ENCODE data around the gene RHBDL1.

DNA sequence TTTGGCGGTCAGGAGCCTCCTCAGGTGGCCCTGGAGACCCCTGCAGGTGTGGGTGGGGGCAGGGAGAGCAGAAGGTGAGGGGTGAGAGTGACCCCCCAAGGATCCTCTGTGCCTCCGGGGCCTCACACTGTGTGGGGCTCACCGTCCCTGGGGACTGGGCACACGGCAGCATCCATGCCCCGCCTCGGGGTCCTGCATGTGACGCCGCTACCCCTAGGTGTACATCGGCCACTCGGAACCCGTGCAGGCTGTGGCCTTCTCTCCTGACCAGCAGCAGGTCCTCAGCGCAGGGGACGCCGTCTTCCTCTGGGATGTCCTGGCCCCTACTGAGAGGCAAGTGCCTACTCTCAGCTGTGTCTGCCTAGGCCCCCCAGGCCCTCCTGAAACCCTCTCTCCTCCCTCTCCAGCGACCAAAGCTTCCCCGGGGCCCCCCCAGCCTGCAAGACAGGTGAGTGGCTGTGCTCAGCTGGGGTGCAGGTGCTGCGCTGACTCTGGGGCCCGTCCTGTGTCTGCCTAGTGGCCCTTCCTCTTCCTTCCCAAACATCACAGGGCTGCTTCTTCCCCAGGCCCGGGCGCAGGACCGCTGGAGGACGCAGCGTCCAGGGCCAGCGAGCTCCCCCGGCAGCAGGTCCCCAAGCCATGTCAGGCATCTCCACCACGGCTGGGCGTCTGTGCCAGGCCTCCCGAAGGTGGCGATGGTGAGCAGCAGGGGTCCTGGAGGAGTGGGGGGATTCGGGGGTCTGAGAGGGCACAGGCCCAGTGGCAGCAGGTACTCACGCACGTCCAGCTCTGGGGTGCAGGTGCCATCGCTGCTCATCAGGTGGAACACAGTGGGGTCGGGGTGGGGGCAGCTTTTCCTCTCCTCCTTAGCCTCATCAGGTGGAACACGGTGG, 16.5 kb upstream of the RHBDL1 start:
- TF ChIP-seq EZH2 (IDR thresholded peaks at IDR 0.05; ENCODE audit: borderline replicate concordance, low read depth, low read length) (no peak), SRSF1 (IDR thresholded peaks at IDR 0.05; ENCODE audit: low read depth, low read length) (no peak), ZNF274 (IDR thresholded peaks at IDR 0.05; ENCODE audit: borderline replicate concordance, low read depth, low read length) (no peak)

Measured in K562 (cell line).